ENCODE data around the gene RAD51B.
"Not testable (repeated sequence)": the region's sequence is repeated elsewhere in the genome, so short reads cannot be mapped to it uniquely, and the experiment has no call there.

RAD51B gene

DNA sequence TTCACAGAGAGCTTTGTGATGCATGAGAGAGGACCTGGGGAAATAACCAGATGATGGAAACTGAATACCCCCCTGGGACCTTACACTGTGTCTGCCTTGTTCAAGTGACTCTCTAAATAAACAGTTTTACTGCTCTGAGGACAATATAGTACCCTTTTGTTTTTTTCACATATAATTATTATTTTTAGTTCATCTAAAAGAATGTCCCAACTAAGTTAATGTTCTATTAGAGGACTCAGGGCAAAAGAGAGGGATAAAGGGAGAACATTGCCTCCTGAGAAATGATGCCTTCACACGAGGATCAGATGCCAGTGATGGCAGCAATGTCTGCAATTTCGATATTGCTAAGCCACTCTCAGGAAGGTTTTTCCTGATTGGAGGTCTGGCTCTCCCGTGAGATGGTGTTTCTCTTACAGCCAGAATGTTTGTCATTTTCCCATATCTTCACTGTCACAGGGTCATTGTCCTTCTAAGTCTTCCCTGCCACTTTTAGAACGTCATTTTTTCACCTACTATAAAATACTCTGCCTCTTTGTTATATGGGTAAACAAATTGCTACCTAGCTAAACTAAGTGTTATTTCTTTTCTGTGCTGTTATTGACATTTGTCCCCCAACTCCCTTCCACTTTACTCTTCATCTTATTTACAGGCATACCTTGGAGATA is 201.6 kb downstream of the RAD51B start:
- DNase-seq (ENCODE audit: low read depth in 3 of 3): no peak

DNA sequence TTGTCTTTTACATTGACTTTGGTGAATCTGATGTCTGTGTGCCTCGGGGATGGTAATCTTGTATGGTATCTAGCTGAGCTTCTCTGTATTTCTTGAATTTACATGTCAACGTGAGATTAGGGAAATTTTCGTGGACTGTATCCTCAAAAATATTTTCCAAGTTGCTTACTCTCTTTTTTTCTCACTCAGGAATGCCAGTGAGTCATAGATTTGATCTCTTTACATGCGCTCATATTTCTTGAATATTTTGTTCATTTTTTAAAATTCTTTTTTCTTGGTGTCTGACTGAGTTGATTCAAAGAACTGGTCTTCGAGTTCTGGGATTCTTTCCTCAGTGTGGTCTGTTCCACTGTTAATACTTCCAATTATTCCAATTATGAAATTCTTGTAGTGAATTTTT is 207.7 kb downstream of the RAD51B start:
- DNase-seq (ENCODE audit: low read depth in 3 of 3): no peak

DNA sequence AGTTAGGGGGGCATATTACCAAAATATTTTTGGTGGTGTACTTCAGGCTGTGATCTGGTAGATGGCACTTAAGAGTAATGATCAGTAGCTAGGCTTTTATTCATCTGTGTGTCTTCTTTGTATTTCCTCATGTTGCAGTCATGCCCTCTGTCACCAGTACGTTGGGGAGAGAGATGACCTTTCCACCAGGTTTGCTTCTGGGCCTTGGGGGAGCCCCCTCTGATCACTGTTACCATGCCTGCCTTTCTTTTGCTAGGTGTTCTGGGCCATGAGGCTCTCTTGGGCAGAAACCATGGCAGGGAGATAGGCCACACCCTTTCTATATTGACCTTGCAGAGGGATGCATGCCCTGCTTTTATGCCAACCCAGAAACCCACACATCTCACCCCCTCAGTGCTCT is 208.5 kb downstream of the RAD51B start:
- no peak for DNase-seq (ENCODE audit: low read depth in 3 of 3)

DNA sequence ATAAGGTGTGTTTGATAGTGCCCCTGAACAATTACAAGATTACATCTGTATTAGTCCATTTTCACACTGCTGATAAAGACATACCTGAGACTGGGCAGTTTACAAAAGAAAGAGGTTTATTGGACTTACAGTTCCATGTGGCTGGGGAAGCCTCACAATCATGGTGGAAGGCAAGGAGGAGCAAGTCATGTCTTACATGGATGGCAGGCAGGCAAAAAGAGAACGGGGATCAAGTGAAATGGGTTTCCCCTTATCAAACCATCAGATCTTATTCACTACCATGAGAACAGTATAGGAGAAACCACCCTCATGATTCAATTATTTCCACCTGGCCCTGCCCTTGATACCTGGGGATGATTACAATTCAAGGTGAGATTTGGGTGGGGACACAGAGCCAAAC is 211.4 kb downstream of the RAD51B start:
- not testable (repeated sequence) for DNase-seq (ENCODE audit: low read depth in 3 of 3)

DNA sequence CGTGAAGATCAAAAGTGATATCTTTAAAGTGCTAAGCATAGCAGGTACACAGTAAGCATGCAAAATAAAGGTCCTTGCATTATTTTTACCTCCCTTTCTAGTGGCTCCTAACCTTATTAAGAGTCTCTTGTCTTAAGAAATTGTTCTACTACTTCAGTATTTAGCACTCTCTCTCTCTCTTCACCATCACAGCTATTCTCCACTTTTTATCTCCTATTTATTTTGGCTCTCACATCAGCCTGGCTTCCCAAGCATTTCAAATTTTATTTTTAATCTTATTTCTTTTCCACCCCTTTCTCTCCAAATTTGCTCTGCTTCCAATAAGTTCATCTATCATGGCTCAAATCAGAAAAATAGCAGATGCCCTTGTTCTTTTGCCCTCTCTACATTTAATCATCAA is 212.6 kb downstream of the RAD51B start:
- no peak for DNase-seq (ENCODE audit: low read depth in 3 of 3)

DNA sequence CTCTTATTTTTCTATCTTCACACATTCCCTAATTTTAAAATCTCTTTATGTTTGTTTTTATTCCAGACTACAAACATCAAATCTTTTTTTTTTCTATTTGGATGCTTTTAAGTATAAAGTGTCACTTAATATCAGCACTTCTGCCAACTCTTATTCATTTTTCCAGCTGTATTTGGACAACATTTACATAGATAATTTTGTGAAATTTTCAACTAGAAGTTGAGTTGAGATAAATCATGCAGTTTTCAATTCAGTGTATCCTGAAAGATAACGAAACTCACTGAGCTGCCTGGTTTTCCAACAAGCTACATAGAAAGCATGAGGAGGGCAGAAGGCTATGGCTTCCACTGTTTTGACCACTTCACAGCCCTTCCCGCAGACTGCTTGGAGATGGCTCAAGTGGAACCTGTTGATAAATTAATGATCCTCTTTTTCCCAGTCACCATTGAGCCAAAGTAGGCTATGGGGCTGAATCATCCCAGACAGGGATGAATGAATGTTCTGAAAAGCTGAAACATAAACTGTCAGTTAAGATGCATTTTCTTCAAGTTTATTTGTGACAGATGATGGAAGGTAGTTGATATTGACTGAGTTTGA is 213.9 kb downstream of the RAD51B start:
- DNase-seq (ENCODE audit: low read depth in 3 of 3): no peak

DNA sequence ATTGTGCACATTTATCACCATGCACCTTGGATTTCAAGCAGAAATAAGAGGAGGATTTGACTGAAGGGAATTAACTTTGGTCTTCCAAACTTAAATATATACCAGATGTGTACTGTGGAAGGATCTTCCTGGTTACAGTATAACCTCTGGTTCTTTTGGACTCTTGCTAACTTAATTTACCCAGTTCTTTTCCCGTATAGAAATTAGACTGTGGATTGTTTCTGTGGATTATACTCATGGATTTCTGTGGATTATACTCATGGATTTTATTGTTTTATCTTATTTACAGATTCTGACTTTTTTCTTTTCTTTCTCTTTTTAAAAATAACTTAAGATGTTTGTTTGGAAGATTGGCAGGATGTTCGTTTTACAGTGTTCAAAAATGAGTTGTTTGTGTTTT is 215.3 kb downstream of the RAD51B start:
- no peak for DNase-seq (ENCODE audit: low read depth in 3 of 3)

DNA sequence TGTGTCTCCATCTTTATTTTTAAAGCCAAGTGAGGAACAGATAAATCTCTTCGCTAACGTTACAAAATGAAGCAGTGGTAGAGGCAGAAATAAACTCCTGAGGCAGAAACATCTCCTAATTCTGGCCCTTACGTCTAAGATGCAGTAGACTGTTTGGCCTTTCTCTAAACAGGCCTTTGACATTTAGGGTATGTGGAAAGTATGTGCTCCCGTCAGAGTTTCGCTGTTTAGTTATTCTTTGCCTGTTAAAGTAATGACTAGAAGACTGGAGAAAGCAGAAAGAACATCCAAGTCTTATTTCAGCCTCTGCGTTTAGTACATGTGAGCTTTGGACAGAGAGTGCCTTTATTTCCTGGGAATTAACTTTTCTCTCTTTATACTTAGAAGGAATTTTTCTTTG is 216.6 kb downstream of the RAD51B start:
- DNase-seq (ENCODE audit: low read depth in 3 of 3): no peak

DNA sequence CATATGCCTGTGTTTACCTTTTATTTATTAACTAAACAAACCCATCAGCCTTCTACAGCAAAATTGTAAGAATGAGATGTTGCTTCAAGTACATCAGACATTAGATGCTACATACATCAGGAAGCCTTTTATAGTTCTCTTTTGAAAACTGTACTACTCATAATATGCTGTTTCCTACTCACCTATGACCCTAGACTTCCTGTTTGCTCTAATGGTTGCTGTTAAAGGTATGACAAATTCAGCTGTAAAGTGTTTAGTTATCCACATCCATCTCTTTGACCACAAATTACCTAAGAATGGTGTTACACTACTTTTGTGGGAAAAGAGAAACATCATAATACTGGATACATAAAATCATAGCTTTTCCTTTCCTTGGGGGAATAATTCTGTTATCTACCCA is 220.0 kb downstream of the RAD51B start:
- no peak for DNase-seq (ENCODE audit: low read depth in 3 of 3)

DNA sequence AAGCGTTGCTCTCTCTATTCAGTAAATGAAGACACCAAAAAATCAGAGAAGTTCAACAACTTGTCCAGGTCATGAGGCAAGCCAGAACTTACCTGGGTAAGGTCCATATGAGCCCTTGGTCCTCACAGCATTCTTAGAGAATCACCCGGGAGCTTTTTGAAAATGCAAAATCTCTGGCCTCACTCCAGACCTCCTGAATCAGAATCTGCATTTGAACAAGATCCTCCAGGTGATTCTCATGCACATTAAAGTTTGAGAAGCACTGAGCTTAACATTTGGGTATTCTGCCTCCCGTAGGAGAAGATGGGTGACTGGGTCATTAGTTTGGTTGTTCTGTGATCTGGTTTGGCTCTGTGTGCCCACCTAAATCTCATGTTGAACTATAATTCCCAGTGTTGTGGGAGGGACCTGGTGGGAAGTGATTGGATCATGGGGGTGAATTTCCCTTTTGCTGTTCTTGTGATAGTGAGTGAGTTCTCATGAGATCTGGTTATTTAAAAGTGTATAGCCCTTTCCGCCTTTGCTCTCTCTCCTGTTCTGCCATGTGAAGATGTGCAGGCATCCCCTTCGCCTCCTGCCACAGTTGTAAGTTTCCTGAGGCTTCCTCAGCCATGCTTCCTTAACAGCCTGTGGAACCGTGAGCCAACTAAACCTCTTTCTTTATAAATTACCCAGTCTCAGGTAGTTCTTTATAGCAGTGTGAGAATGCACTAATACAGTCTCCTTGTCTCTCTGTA is 221.2 kb downstream of the RAD51B start:
- no peak for DNase-seq (ENCODE audit: low read depth in 3 of 3)

DNA sequence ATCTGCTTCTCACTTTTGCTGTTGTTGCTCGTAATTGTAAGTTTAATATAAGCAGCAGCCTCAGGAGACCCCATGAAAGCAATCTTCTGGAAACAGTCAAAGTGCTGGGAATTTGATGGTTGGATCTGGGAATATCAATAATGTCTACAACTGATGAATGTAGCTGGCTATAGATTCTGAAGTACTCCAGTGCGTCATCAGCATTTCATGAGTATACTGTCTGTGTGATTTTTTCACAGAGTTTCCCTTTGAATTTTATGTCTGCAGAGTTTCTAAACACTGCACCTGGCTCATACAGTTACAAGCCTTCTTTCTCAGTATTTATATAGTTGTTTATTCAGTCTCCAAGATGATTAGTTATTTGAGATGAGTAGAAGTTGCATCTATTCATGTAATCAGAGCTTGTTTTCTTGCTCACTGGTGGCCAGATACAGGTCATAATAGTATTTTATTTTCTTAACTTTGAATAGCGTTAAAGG is 222.3 kb downstream of the RAD51B start:
- no peak for DNase-seq (ENCODE audit: low read depth in 3 of 3)

DNA sequence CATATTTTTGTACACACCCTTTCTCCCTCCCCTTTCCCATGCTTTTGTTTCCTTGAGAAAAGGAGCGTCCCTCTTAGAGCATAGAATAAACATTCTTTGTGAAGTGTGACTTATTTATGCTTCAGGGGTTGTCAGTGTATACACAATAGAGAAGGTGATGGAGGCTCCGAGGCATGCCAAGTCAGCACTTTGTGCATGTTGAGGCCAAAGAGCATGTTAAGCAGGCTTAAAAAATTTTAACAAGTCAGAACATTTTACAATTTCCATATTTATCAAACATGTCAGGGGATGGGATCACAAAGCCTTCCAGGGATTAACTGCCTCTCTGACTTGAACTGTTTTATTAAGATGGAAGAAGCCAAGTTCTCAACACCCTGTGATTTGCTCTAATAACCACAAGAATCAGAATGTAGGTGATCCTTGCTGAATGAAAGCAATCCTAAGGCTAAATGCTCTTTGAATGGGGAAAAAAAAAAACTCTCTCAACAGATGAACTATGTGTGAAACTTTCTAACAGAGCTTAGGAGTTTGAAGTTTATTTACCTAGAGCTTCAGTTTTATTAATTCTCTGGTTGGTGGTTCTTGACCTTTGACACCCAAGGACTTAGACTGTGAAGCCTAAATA is 223.1 kb downstream of the RAD51B start:
- DNase-seq (ENCODE audit: low read depth in 3 of 3): no peak

DNA sequence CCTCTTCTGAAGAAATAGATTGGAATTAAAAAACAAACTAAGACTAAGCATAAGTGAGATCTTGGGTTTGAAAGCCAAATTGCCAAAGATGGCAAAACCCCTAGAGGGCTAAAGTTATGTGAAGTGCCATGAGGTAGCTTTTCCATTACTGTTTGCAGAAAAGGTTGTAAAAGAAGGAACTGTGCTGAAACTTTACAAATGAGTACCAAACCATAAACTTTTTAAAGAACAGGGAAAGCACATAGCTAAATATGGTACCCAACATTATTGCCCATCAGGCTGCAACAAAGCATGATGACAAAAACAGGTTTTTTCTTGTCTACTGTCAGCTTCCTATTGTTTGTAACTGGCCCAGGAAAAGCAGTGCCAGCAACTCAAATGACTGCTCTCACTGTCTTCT is 224.2 kb downstream of the RAD51B start:
- DNase-seq (ENCODE audit: low read depth in 3 of 3): no peak

DNA sequence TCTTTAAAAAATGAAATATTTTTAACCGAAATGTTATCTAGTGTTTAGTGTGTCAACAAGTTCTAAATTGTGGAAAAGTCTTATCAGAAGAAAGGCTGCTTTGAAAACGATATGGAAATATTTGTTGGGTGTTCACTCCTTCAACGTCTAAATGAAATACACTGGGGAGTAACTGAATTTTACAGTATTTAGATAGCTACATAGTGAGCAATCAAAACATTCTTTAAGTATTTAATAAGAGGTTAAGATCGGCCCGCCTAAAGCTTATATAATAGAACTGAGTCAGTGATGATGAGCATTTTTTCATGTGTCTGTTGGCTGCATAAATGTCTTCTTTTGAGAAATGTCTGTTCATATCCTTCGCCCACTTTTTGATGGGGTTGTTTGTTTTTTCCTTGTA is 228.3 kb downstream of the RAD51B start:
- no peak for DNase-seq (ENCODE audit: low read depth in 3 of 3)

DNA sequence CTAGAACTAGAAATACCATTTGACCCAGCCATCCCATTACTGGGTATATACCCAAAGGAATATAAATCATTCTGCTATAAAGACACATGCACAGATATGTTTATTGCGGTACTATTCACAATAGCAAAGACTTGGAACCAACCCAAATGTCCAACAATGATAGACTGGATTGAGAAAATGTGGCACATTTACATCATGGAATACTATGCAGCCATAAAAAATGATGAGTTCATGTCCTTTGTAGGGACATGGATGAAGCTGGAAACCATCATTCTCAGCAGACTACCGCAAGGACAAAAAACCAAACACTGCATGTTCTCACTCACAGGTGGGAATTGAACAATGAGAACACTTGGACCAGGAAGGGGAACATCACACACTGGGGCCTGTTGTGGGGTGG is 229.2 kb downstream of the RAD51B start:
- DNase-seq (ENCODE audit: low read depth in 3 of 3): not testable (repeated sequence)

DNA sequence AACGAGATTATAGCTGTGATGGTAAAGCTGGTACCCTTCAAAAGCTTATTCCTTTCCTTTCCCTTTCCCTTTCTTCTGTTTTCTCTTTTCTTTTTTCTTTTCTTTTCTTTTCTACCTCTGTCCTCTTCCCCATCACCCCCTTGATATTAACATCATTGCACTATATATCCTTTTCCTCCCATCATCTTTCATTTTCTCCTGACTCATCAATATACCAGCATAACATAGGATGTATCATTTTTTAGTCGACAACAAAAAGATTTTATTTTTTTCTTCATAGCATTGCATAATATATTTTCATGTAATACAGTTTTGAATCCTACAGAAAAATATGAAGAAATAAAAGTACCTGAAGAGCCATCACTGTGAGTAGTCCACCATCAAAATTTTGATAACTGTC is 230.6 kb downstream of the RAD51B start:
- no peak for DNase-seq (ENCODE audit: low read depth in 3 of 3)

DNA sequence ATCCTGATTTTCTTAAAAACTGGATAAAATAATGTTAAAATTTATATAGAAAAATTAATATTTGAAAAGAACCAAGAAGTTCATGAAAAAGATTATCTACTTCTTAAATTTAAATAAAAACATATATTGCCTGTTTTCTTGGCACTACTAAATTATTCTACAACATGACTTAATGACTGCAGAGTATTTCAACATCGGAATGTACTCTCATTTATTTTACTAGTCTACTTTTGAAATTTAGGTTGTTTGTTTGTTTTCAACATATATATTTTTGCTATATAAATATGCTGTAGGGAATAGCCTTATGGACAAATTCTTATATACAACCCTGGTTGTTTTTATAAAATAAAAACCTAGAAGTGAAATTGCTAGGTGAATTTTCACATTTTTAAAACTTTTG is 231.6 kb downstream of the RAD51B start:
- DNase-seq (ENCODE audit: low read depth in 3 of 3): no peak

DNA sequence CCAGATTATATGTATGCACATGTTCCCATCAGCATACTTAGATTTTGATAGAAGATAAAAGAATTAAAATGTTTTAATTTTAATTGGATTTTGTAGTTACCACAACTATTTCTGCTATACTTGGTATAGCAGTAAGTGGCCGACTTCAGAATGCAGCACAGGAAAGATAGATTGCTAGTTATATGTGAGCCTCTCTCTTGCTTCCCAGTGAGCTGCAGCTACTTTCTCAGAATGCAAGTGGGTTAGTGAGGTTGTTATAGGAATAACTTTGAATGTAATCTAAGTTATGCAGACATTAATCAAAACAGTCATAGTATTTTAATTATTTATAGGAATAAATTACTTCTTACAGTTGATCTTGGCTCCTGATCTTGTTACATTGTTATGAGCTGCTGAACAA is 240.6 kb downstream of the RAD51B start:
- no peak for DNase-seq (ENCODE audit: low read depth in 3 of 3)

DNA sequence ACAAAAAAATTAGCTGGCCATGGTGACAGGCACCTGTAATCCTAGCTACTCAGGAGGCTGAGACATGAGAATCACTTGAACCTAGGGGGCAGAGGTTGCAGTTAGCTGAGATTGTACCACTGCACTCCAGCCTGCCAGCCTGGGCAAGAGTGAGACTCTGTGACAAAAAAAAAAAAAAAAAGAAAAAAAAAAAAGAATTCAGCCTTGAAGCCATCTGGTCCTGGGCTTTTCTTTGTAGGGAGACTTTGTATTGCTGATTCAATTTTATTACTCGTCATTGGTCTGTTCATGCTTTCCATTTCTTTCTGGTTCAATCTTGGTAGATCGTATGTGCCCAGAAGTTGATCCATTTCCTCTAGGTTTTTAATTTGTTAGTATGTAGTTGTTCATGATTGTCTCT is 243.1 kb downstream of the RAD51B start:
- DNase-seq (ENCODE audit: low read depth in 3 of 3): no peak

DNA sequence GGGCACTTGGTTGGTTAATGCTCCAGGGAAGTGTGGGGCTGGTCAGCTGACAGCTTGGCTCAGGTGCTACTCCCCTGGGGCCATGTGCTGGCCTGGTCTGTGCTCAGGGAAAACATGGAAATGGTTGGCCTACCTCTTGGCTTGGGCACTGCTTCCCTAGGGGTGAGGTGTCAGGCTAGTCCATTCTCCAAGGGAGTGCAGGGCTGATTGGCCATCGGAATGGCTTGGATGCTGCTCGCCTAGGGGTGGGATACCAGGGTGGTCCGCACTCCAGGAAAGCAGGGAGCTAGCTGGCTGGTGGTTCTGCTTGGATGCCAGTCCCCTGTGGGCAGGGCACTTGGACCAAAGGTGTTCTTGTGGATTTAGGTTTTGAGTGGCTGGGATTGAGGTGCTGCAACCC is 245.7 kb downstream of the RAD51B start:
- no peak for DNase-seq (ENCODE audit: low read depth in 3 of 3)

DNA sequence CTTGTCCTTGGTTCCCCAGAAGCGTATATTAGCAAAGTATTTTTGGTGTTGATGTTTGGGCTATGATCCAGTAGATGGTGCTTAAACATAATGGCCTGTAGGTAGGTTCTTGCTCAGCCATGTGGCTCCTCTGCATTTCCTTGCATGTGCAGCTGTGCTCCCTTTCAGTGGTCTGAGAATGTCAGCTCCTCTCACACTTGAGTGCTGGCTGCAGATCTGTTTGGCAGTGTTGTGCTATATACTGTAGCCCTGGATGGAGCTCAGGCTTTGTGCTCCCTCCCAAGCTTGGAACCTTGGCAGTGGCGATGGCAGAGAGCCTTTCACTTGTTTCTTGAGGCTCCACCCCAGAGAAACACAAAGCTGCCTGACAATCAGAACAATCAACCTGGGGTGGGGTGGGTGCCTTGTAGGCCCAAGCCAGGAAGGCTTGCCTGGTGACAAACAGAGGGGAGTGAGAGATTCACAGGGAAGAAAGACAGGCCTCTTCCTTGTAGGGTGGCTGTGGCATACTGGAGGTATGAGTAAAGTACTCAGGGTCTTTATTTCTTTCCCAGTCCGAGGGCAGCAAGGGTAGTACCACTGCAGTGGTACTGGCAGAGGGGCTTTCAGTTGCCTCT is 255.3 kb downstream of the RAD51B start:
- no peak for DNase-seq (ENCODE audit: low read depth in 3 of 3)

DNA sequence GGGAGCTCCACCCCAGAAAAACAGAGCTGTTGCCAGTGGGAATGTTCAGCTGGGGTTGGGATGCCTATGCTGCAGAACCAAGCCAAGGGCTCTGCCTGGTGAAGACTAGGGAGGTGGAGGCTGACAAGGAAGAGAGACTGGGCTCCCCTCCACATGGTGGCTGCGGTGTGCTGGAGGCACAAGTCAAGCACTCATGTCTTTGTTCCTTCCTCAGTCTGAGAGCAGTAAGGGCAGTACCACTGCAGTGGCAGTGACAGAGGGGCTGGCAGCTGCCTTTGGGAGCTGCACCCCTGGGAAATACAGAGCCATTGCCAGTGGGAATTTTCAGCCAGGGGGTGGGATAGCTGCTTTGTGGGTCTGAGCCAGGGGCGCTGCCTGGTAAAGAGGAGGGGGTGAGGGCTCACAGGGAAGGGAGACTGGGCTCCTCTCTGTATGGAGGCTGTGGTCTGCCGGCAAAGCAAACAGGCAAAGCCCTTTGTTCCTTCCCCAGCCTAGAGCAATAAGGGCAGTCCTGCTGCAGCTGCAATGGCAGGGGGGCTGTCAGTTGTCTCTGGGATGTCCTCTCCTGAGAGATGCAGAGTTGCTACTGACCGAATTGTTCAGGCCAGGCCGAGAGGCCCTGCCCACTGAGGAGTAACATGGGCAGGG is 255.9 kb downstream of the RAD51B start:
- no peak for DNase-seq (ENCODE audit: low read depth in 3 of 3)
